HepG2 (cell line): Measurements from ENCODE around the gene ADARB2. TPM values are rescaled to one million over a fixed set of nuclear protein-coding genes. Genes with fewer than 3 reads are reported as not detected.

ENCODE experiments used
- ATAC-seq: fragments of 200-7000 bp; cut with Tn5 transposase; 3 replicates; pipeline ENCODE4 v1.9.1; 2020; ENCODE audit warnings: mild to moderate bottlenecking, moderate library complexity
- BruUV-seq: library from RNA; stranded (reverse); fragments of 400-500 nt; replicated peaks from 2 replicates; lab custom pipeline; 2021; lab: Mats Ljungman, UMichigan
- CTCF ChIA-PET: fragments of 300-600 bp; formaldehyde crosslinking; extraction: SDS; loops from one replicate; lab custom pipeline; 2021; ENCODE audit warnings: low total read pairs, inconsistent platforms, low intra/inter-chr PET ratio; lab: Yijun Ruan, JAX
- POLR2A ChIA-PET: fragments of 350-600 bp; sonication (Branson Sonifier 250); formaldehyde crosslinking; loops from one replicate; lab custom pipeline; 2020; ENCODE audit warnings: antibody characterized with exemption, inconsistent platforms; lab: Yijun Ruan, JAX
- DNase-seq: peaks from one replicate; pipeline ENCODE4 v3.0.0-alpha.2; 2015; ENCODE audit warnings: low spot score
- FAIRE-seq: peaks from 3 replicates; lab custom pipeline; 2011; peaks lifted over from hg19 to GRCh38; lab: Jason Lieb, UNC
- H2AFZ ChIP-seq: one replicate; pipeline ENCODE4 v1.6.1; 2011; ENCODE audit warnings: low read length, inconsistent platforms
- H3K27ac ChIP-seq: fragments of 300-600 bp; 3 replicates; pipeline ENCODE4 v1.8.0; 2011; ENCODE audit warnings: mixed run types, mild to moderate bottlenecking, mixed read lengths, low read length, inconsistent platforms; ENCODE audit not compliant: insufficient read depth; ENCODE audit errors: extremely low read length
- H3K27me3 ChIP-seq, 2 experiments: fragments of 200-600 bp in 1 of 2; 2 replicates in 1 of 2; 3 replicates in 1 of 2; pipeline versions ENCODE4 v1.6.0 to v1.8.0; 2011; ENCODE audit warnings: low read length in 2 of 2, mild to moderate bottlenecking in 2 of 2, moderate library complexity in 2 of 2, inconsistent platforms in 1 of 2; ENCODE audit not compliant: insufficient read depth in 2 of 2, control insufficient read depth in 1 of 2
- H3K36me3 ChIP-seq, 2 experiments: fragments of 200-600 bp in 1 of 2; replicated peaks in 1 of 2; 2 replicates in 1 of 2; 3 replicates in 1 of 2; pipeline versions ENCODE4 v1.5.1 to v1.8.0; 2011; ENCODE audit warnings: low read length in 2 of 2, inconsistent platforms in 1 of 2; ENCODE audit not compliant: insufficient read depth in 2 of 2, control insufficient read depth in 1 of 2
- H3K4me1 ChIP-seq: 2 replicates; pipeline ENCODE4 v1.5.1; 2012; ENCODE audit warnings: low read length, inconsistent platforms; ENCODE audit not compliant: insufficient read depth
- H3K4me2 ChIP-seq: 2 replicates; pipeline ENCODE4 v1.6.0; 2011; ENCODE audit warnings: low read depth, low read length, inconsistent platforms
- H3K4me3 ChIP-seq, 3 experiments: fragments of 200-600 bp in 1 of 3; sonication (generic), shearing (Covaris generic) in 1 of 3; replicated peaks in 1 of 3; 2 replicates each; pipeline ENCODE4 v1.5.1; 2011 to 2016; ENCODE audit warnings: low read length in 3 of 3, inconsistent platforms in 2 of 3, low read depth in 2 of 3, mild to moderate bottlenecking in 2 of 3, control low read depth in 1 of 3, mixed read lengths in 1 of 3; ENCODE audit not compliant: insufficient read depth in 1 of 3
- H3K79me2 ChIP-seq: one replicate; pipeline ENCODE4 v1.6.1; 2011; ENCODE audit warnings: low read length, inconsistent platforms; ENCODE audit not compliant: insufficient read depth
- H3K9ac ChIP-seq: 2 replicates; pipeline ENCODE4 v1.6.0; 2011; ENCODE audit warnings: mild to moderate bottlenecking, low read depth, low read length, inconsistent platforms; ENCODE audit not compliant: insufficient read depth
- H3K9me3 ChIP-seq: 2 replicates; pipeline ENCODE4 v1.5.1; 2012; ENCODE audit warnings: mild to moderate bottlenecking, low read length
- H4K20me1 ChIP-seq: 2 replicates; pipeline ENCODE4 v1.6.0; 2011; ENCODE audit warnings: inconsistent platforms, mild to moderate bottlenecking, low read length, moderate library complexity; ENCODE audit not compliant: insufficient read depth
- ETV6 ChIP-seq: sonication (generic); formaldehyde crosslinking; conservative IDR thresholded peaks from 2 replicates; pipeline ENCODE4 v1.4.0; 2020; ENCODE audit warnings: missing genetic modification reagents
- KLF6 ChIP-seq: IDR thresholded peaks from 2 replicates; pipeline ENCODE4 v1.8.0; 2016; ENCODE audit warnings: missing biosample characterization, missing genetic modification reagents
- NFIB ChIP-seq: sonication (generic); formaldehyde crosslinking; IDR thresholded peaks from 2 replicates; pipeline ENCODE4 v1.9.0; 2021; ENCODE audit warnings: missing genetic modification reagents, mild to moderate bottlenecking, borderline replicate concordance
- TP53 ChIP-seq: sonication (generic); formaldehyde crosslinking; conservative IDR thresholded peaks from 2 replicates; pipeline ENCODE4 v1.4.0; 2020; ENCODE audit warnings: missing genetic modification reagents
- ZC3H13 ChIP-seq: sonication (generic); formaldehyde crosslinking; IDR thresholded peaks from 2 replicates; pipeline ENCODE4 v1.8.1; 2023; ENCODE audit warnings: mild to moderate bottlenecking, missing genetic modification reagents, moderate library complexity
- ZNF512 ChIP-seq: sonication (generic); formaldehyde crosslinking; IDR thresholded peaks from 2 replicates; pipeline ENCODE4 v1.4.0; 2020; ENCODE audit warnings: mild to moderate bottlenecking, missing genetic modification reagents
- ZNF644 ChIP-seq: IDR thresholded peaks from 2 replicates; pipeline ENCODE4 v1.6.1; 2016; ENCODE audit warnings: low read depth
- ZSCAN31 ChIP-seq: sonication (generic); formaldehyde crosslinking; IDR thresholded peaks from 2 replicates; pipeline ENCODE4 v1.5.0; 2020; ENCODE audit warnings: low read depth, mild to moderate bottlenecking, missing genetic modification reagents
- WGBS: methylation state at CpG from one replicate; pipeline ENCODE4 v1.1.6; 2017; ENCODE audit warnings: low lambda C conversion rate; 5-methylcytosine and 5-hydroxymethylcytosine counted together
- in situ Hi-C: cut with HindIII; loops from 2 replicates; pipeline ENCODE4 v1.10.0; 2017; ENCODE audit warnings: low pct_unique_long_range_greater_than_20kb; ENCODE audit not compliant: extremely low pct_ligation_motif_present
- intact Hi-C: fragments of 100-400 bp; cut with micrococcal nuclease; formaldehyde crosslinking; loops from one replicate; pipeline ENCODE4 v1.10.0; 2022; ENCODE audit not compliant: unreplicated experiment
- polyA plus RNA-seq, 8 experiments: library from polyadenylated mRNA; depleted of rRNA in 3 of 8; stranded (reverse) in 7 of 8; unstranded in 1 of 8; fragments of >200 nt; fragmentation: Illumina TruSeq in 4 of 8; extraction: Trizol in 4 of 8; gene quantifications; 2 replicates each; pipeline versions ENCODE4 v1.2.1 to v1.2.3, GENCODE V29; 2011 to 2016; ENCODE audit warnings: low read depth in 4 of 8, missing spikeins in 1 of 8, mixed read lengths in 1 of 8; ENCODE audit not compliant: insufficient read depth in 1 of 8
- total RNA-seq, 5 experiments: library from RNA; depleted of rRNA; stranded (reverse); fragments of >200 nt; fragmentation: Illumina TruSeq; extraction: Trizol; gene quantifications; 2 replicates each; pipeline ENCODE4 v1.2.3, GENCODE V29; 2016; ENCODE audit warnings: low read depth in 1 of 5
- TF ChIP-seq, protein P1 (sequence below): sonication (generic); formaldehyde crosslinking; IDR thresholded peaks from 2 replicates; pipeline ENCODE4 v1.4.0; 2020; ENCODE audit warnings: missing genetic modification reagents, borderline replicate concordance

ADARB2 gene
- total and polyA plus RNA-seq, 2 of the 13 experiments (the other 11 are each of a cell fraction or from before 2014, with no cell fraction given) = not detected

DNA sequence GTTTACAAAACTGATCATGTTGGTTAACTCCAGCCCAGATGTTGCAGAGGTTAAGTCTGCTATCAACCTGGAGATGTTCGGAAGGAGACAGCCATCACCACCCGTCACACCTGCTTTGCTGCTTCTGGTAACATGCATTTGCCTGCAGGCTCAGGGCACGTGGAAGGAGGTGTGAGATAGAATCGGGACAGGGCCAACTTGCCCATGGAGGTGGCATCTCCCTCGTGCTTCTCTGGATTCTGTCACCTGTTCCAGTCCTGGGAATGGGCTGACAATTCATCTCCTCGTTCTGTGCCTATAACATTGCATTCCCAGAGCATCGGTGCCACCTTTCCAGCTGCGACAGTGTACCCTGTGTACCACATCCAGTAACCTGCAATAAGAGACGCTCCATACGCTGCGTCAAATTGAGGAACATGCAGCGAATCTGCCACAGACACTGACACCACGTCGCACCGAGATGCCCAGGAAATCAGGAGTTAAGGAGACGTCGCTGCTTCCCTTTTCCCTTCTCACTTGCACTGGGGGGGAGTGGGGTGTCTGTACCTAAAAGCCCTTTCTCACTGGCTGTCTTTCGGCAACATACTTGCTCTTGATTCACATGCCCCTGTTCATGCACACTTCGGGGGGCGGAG lies 65.8 kb downstream of the ADARB2 start:
- ChIA-PET CTCF (no interaction called here), POLR2A (no interaction called here)
- Histone ChIP-seq H3K27ac (no peak overlapping the region), H3K9ac (no peak overlapping the region), H3K4me1 (no peaks in the 10 kb centered on the region), H3K9me3 (no peaks in the 10 kb centered on the region), H3K4me3 (no peak overlapping the region), H3K4me2 (no peak overlapping the region), H3K79me2 (no peaks in the 10 kb centered on the region), H3K36me3 (no peaks in the 10 kb centered on the region), H2AFZ (no peak overlapping the region), H4K20me1 (no peaks in the 10 kb centered on the region), H3K27me3 (peaks cover 0 to 45% of the 10 kb centered on the region in 2 experiments; a peak in 3 of 5 replicates)
- TF ChIP-seq TP53 = no peak
- no peak for TF ChIP-seq NFIB (CRISPR knock-in tag)
- no peak for TF ChIP-seq ZNF644
- no peak for TF ChIP-seq ZNF512 (CRISPR knock-in tag)
- TF ChIP-seq ETV6 (CRISPR knock-in tag) = no peak
- TF ChIP-seq ZSCAN31 (CRISPR knock-in tag) = no peak
- no peak for TF ChIP-seq KLF6 (CRISPR knock-in tag)
- TF ChIP-seq, protein P1, sequence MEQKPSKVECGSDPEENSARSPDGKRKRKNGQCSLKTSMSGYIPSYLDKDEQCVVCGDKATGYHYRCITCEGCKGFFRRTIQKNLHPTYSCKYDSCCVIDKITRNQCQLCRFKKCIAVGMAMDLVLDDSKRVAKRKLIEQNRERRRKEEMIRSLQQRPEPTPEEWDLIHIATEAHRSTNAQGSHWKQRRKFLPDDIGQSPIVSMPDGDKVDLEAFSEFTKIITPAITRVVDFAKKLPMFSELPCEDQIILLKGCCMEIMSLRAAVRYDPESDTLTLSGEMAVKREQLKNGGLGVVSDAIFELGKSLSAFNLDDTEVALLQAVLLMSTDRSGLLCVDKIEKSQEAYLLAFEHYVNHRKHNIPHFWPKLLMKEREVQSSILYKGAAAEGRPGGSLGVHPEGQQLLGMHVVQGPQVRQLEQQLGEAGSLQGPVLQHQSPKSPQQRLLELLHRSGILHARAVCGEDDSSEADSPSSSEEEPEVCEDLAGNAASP (CRISPR knock-in tag) = no peak
- no peak for TF ChIP-seq ZC3H13 (CRISPR knock-in tag)
- in situ Hi-C loops (no loop called here), intact Hi-C loops (no loop called here)
- 42% methylated on average over 14 of the region's 20 CpGs for WGBS
- no TSS peak for BruUV-seq
- DNase-seq = no peak
- ATAC-seq = no peak
- FAIRE-seq = no peak
